Thyroid gland (tissue), 4 donors: ENCODE results near the gene DLX4. TPM values are rescaled to one million over a fixed set of nuclear protein-coding genes. Genes with fewer than 3 reads are reported as not detected.

Experiments used
- DNase-seq, 2 donors: peaks; one replicate each; pipeline ENCODE4 v3.0.0-alpha.2; 2019
- H3K27ac ChIP-seq, 3 donors: fragments of 200-600 bp; sonication (generic); 1 replicate in 2 of 3; 2 replicates in 1 of 3; pipeline ENCODE4 v1.5.1; 2016 to 2019; ENCODE audit warnings: mild to moderate bottlenecking in 1 of 3, moderate library complexity in 1 of 3
- H3K27me3 ChIP-seq: fragments of 200-600 bp; sonication (generic); one replicate; pipeline ENCODE4 v1.5.1; 2019
- H3K36me3 ChIP-seq, 2 donors: fragments of 200-600 bp; sonication (generic); one replicate each; pipeline ENCODE4 v1.5.1; 2016 to 2019
- H3K4me1 ChIP-seq, 2 donors: fragments of 200-600 bp; sonication (generic); one replicate each; pipeline ENCODE4 v1.5.1; 2017 to 2019
- H3K4me3 ChIP-seq, 3 donors: fragments of 200-600 bp; sonication (generic); replicated peaks in 1 of 3; 1 replicate in 2 of 3; 2 replicates in 1 of 3; pipeline ENCODE4 v1.5.1; 2016; ENCODE audit warnings: mild to moderate bottlenecking in 1 of 3
- H3K9me3 ChIP-seq: fragments of 200-600 bp; sonication (generic); one replicate; pipeline ENCODE4 v1.5.1; 2017
- CTCF ChIP-seq, 6 experiments: fragments of 200-600 bp in 3 of 6; fragments of 450-650 bp in 3 of 6; sonication (generic) in 3 of 6; IDR thresholded peaks; one replicate each; pipeline ENCODE4 v1.5.1; 2016 to 2019; ENCODE audit warnings: antibody characterized with exemption in 6 of 6, mild to moderate bottlenecking in 2 of 6, inconsistent platforms in 1 of 6, moderate library complexity in 1 of 6
- POLR2A ChIP-seq, 2 donors: fragments of 450-650 bp; IDR thresholded peaks; one replicate each; pipeline ENCODE4 v1.6.1; 2017; ENCODE audit warnings: antibody characterized with exemption in 2 of 2, mild to moderate bottlenecking in 2 of 2, moderate library complexity in 1 of 2
- WGBS, 2 donors: methylation state at CpG; one replicate each; pipeline ENCODE4 v1.1.5; 2017; 5-methylcytosine and 5-hydroxymethylcytosine counted together
- intact Hi-C: fragments of 100-400 bp; cut with DNase I; formaldehyde crosslinking; loops from one replicate; pipeline ENCODE4 v1.15.1; 2023
- total RNA-seq, 4 donors: library from RNA; depleted of rRNA; stranded (reverse); fragments of >200 nt; gene quantifications; one replicate each; pipeline ENCODE4 v1.2.3, GENCODE V29; 2016

Gene DLX4
- total RNA-seq, 4 donors from 2014 or later = 0.56 to 1.2 TPM; not detected in 2

DNA sequence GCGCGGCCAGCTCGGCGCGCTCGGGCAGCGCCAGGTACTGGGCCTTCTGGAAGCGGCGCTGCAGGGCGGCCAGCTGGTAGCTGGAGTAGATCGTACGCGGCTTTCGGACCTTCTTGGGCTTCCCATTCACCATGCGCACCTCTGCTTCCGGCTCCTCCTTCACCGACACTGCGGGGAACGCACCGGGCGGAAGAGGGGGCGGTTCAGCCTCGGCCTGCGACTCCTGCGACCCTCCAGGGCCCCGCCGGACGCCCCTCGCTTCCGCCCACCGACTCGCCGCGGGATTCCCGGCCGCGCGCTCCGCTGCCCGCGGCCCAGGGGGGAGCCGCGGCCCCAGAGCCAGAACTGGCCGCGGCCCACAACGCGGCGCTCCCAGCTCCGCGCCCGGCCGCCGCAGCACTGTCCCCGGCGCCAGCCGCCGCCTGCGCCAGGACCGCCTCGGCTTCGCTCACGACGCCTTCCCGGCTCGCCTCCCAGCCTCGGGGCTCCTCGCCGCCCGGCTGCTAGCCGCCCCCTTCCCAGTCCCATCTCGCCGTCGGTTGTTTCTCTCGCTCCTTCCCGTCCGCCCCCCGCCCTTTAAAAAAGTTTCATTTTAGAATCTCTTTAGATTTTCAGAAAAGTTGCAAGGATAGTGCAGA is 24.6 kb downstream of the DLX4 start:
- no peak for TF ChIP-seq CTCF (IDR thresholded peaks at IDR 0.05)
- peak in 1 of 2 donors; percentile 62 for TF ChIP-seq POLR2A (IDR thresholded peaks at IDR 0.05)
- Histone ChIP-seq H3K36me3 (no peaks in the 10 kb centered on the region), H3K9me3 (no peaks in the 10 kb centered on the region), H3K4me1 (peaks cover 26 to 51% of the 10 kb centered on the region in 2 donors), H3K27ac (peak overlapping the region in 1 of 3 donors; percentile 20), H3K4me3 (peak overlapping the region in 1 of 3 donors; percentile 46), H3K27me3 (no peaks in the 10 kb centered on the region)
- intact Hi-C loops = loop anchor here (10.0 kb wide), 1 partner anchor 299 kb away; no protein-coding TSS in a partner anchor
- WGBS, 2 donors = 5 to 9% methylated on average over 36 to 40 of the region's 77 CpGs
- DNase-seq = peak; percentile 61 to 65

GRCh38 chr17:49994085-49995054 is 25.4 kb downstream of the DLX4 start:
- intact Hi-C loops = loop anchor here (5.0 to 10.0 kb wide), 3 partner anchors 112 to 427 kb away; no protein-coding TSS in a partner anchor
- Histone ChIP-seq H3K27ac (peak overlapping the region in 1 of 3 donors; percentile 20), H3K4me1 (peaks cover 26 to 51% of the 10 kb centered on the region in 2 donors), H3K36me3 (no peaks in the 10 kb centered on the region), H3K9me3 (no peaks in the 10 kb centered on the region), H3K27me3 (no peaks in the 10 kb centered on the region), H3K4me3 (peak overlapping the region in 2 of 3 donors; percentile 34 to 46)
- TF ChIP-seq POLR2A (IDR thresholded peaks at IDR 0.05) (no peak), CTCF (IDR thresholded peaks at IDR 0.05) (no peak)
- peak in 1 of 2 donors; percentile 19 for DNase-seq
- 7 to 11% methylated on average over 47 to 50 of the region's 50 CpGs for WGBS, 2 donors

DNA sequence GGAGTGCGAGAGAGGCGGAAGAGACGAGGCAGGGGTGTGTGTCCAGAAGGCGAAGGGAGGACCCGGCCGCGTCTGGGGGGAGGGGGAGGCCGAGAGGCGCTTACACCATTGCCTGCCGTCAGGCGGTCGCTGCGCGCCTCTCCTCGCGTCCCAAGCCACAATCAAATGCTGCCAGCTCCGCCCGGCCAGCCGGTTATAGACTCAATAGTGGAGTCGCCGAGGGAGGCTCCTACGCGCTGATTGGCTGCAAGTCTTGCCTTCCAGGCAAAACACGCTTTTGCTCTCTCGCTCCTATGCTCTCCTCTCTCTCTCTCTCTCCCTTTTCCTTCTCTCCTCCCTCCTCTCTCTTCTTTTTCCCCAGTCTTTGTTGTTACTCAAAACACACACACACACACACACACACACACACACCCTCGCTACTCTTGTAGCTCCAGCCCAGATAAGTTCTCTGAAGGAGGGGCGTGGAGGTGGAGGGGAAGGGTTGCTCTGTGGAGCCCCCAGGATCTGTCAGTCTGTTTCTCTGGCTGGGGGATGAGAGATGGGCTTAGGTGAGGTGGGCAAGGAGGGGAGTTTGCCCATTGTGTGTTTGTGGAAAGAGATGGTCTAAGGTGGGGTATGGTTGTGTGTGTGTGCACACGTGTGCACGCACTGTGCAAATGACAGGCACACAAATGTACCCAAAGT is 26.2 kb downstream of the DLX4 start, which contains the start of gene DLX3:
DLX3 (minus strand) TSS at position 170 of the 684 bp plus-strand sequence. CDS start 226 bp downstream, outside the sequence.
- WGBS, 2 donors = 5% methylated on average over 26 to 29 of the region's 29 CpGs
- peak; percentile 92 to 94 for DNase-seq
- Histone ChIP-seq H3K4me3 (peak within 1 kb of the TSS in 2 of 3 donors; percentile 34 to 46), H3K9me3 (no peaks in the 10 kb centered on the region), H3K27ac (no peak within 1 kb of the TSS), H3K27me3 (no peaks in the 10 kb centered on the region), H3K4me1 (peaks cover 26 to 51% of the 10 kb centered on the region in 2 donors), H3K36me3 (no peaks in the 10 kb centered on the region)
- peak; percentile 89 to 98 for TF ChIP-seq POLR2A (IDR thresholded peaks at IDR 0.05)
- TF ChIP-seq CTCF (IDR thresholded peaks at IDR 0.05) = no peak
- intact Hi-C loops = loop anchor here (5.0 to 10.0 kb wide), 3 partner anchors 113 to 428 kb away; no protein-coding TSS in a partner anchor

DNA sequence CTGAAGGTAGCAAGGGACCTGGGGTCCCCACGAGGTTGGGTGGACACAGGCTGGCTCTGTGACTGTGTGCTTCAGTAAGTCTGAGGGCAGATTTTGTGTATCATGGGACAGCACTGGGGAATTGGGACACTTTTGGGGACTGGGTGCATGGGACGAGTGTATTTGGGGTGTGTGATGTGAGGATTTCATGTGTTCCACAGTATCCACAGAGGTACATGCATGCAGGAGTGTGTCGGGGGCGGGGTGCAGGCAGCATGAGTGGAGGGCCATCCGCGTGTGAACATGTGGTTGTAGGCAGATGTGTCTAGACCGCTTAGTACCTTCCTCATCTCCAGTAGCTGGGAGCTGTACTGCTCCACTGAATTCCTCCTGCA is 27.1 kb downstream of the DLX4 start:
- WGBS, 2 donors = 58 to 61% methylated on average over 7 of the region's 7 CpGs
- no peaks in the 10 kb centered on the region for H3K9me3 ChIP-seq
- DNase-seq = peak in 1 of 2 donors; percentile 15
- no peak overlapping the region for H3K27ac ChIP-seq
- H3K36me3 ChIP-seq = no peaks in the 10 kb centered on the region
- peaks cover 26 to 51% of the 10 kb centered on the region in 2 donors for H3K4me1 ChIP-seq
- intact Hi-C loops = loop anchor here (2.0 to 10.0 kb wide), 4 partner anchors 114 to 429 kb away; no protein-coding TSS in a partner anchor
- no peak for TF ChIP-seq CTCF (IDR thresholded peaks at IDR 0.05)
- no peak for TF ChIP-seq POLR2A (IDR thresholded peaks at IDR 0.05)
- no peak overlapping the region for H3K4me3 ChIP-seq
- H3K27me3 ChIP-seq = no peaks in the 10 kb centered on the region
